ENCODE results near the gene DLAT.
"Not testable (repeated sequence)": the region's sequence is repeated elsewhere in the genome, so short reads cannot be mapped to it uniquely, and the experiment has no call there.

DLAT gene

DNA sequence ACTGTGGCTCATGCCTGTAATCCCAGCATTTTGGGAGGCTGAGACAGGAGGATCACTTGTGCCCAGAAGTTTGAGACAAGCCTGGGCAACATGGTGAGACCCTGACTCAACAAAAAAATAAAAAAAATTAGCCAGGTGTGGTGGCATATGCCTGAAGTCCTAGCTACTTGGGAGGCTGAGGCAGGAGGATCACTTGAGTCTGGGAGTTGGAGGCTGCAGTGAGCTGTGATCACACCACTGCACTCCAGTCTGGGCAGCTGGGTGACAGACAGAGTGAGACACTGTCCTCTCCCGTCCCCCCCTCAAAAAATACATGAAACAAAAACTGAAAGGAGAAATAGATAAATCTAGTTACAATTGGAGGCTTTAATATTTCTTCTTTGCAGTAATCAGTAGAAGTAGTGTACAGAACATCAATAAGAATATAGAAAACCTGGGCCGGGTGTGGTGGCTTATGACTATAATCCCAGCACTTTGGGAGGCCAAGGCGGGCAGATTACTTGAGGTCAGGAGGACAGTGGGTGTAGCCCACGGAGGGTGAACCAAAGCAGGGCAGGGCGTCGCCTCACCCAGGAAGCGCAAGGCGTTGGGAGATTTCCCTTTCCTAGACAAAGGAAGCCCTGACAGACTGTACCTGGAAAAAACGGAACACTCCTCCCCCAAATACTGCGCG, 19.6 kb upstream of the DLAT start:
- no peak for DNase-seq (ENCODE audit: low read depth in 2 of 2)

DNA sequence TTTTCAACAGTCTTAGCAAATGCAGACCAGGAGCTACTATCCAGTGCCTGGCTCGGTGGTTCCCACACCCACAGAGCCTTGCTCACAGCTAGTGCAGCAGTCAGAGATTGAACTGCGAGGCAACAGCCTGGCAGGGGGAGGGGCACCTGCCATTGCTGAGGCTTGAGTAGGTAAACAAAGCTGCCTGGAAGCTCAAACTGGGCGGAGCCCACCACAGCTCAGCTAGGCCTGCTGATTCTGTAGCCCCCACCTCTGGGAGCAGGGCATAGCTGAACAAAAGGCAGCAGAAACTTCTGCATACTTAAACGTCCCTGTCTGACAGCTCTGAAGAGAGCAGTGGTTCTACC, 19.1 kb upstream of the DLAT start:
- DNase-seq (ENCODE audit: low read depth in 2 of 2): not testable (repeated sequence)

DNA sequence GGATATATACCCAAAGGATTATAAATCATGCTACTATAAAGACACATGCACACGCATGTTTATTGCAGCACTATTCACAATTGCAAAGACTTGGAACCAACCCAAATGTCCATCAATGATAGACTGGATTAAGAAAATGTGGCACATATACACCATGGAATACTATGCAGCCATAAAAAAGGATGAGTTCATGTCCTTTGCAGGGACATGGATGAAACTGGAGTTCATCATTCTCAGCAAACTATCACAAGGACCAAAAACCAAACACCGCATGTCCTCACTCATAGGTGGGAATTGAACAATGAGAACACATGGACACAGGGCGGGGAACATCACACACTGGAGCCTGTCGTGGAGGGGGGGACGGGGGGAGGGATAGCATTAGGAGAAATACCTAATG, 13.8 kb upstream of the DLAT start:
- not testable (repeated sequence) for DNase-seq (ENCODE audit: low read depth in 2 of 2)

DNA sequence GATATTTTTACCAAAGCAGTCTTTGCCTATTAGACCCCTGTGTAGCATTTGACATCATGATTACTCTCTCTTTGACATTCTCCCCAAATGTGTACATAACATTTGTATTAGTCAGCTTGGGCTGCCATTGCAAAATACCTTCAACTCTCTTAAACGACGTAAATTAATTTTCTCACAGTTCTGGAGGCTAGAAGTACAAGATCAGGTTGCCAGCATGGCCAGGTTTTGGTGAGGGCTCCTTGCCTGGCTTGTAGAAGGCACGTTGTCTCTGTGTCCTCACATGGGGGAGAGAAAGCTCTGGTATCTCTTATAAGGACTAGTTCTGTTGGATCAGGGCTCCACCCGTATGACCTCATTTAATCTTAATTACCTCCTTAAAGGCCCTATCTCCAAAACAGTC, 12.3 kb upstream of the DLAT start:
- no peak for DNase-seq (ENCODE audit: low read depth in 2 of 2)

DNA sequence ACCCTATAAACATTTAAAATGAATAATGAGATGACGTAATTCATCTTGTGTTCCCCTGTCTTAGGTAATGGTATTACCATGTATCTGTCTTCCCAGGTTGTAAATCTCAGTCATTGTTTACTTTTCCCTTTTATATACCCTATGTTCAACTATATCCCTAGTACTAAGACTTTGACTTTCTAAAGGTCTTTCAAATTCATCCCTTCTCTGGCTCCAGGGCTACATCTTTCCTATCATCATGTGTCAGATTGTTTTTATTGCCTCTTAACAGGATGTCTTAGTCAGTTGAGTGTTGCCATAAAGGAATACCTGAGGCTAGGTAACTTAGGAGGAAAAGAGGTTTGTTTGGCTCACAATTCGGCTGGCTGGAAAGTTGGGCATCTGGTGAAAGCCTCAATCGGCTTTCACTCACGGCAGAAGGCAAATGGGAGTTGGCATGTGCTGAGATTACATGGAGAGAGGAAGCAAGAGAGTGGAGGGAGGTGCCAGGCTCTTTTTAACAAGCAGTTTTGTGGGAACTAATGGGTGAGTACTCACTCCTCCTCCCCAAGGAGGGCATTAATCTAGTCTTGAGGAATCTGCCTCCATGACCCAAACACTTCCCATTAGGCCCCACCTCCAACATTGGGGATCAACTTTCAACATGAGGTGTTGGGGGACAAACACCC, 11.6 kb upstream of the DLAT start:
- no peak for DNase-seq (ENCODE audit: low read depth in 2 of 2)

DNA sequence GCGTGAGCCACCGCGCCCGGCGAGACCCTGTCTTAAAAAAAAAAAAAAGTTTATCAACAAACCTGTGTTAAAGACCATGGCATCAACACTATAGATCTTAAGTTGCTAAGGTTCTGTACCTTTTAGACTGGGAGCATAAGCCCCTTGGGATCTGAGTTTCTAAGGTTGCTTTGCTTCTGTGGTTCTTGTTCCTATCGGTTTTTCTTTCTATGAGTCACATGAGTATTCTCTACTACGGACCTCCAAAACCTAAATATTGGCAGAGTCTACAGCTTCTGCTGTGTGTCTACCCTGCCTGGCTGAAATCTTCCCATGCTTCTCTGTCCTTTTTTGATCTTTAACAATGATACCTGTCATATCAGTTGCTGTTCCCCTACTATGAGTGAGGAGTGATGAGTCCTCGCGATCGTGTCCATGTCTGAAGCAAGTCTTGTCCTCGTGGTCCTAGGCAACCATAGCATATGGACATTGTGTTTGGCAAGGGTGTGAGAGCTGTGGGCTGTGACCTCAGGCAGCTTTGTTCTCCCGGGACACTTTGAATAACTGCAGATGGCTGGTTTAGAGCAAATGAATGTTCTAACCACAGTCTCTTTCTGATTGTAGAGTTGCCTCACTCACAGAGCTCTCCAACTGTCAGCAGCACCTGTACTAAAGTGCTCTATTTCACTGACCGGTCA, 9.0 kb upstream of the DLAT start:
- DNase-seq (ENCODE audit: low read depth in 2 of 2): no peak

DNA sequence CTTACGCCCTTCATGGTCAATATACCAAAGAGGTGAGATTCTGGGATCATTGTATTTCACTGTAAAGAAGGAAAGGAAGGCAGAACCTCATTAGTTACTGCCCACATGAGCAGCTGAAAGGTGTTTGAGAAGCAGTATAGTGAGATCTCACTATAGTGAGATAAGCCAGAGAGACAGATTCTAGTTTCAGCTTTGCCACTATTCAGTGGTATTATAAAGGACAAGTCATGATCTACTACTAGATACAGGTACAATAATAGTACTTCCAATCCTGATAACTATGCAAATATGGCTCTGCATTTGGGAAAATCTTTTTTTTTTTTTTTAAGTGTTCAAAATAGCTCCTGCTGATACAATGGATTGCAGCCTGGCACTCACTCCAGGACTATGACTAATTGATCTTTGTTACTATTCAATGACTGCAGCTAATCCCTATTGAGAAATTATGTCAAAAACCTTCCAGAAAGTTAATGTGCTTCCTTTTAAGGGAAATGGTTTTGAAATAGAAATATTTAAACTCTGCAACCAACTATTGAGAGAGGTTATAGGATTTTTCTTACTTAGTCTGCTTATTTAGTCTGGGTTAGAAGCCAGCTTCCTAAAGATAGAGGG, 8.3 kb upstream of the DLAT start:
- no peak for DNase-seq (ENCODE audit: low read depth in 2 of 2)

DNA sequence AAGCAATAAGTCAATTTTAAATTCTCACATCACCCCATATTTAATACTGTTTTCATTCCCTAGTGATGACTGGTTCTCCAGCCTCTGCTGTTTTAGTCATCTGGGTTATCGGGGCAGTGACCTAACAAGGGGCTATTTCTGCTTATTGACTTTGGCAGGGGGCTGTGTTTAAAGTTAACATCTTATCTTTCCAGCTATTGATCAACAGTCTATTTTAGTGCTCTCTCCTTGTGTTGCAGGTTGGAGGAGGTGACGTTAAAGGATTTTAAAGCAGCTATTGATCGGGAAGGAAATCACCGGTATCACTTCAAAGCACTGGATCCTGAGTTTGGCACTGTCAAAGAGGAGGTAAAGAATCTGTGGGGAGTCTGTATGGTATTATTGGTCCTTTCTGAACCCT, 7.7 kb upstream of the DLAT start:
- no peak for DNase-seq (ENCODE audit: low read depth in 2 of 2)

DNA sequence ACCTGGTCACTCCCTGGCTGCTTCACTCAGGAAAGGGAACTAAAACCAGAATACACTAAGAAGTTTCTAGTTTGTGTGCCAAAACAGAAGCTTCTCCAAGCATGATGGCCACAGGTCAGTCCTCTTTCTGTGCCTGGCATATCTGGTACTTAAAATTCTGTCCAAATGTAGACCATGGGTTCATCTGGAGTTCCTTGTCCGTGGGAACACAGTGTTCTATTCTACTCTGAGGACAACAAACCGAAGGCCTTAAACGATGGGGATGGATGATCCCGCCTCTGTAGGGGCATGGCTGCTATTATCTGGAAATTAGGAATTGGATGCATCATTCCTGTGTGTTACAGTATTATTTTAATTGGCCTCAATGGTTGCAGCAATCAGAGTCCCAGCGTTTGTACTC, 6.1 kb upstream of the DLAT start:
- no peak for DNase-seq (ENCODE audit: low read depth in 2 of 2)

DNA sequence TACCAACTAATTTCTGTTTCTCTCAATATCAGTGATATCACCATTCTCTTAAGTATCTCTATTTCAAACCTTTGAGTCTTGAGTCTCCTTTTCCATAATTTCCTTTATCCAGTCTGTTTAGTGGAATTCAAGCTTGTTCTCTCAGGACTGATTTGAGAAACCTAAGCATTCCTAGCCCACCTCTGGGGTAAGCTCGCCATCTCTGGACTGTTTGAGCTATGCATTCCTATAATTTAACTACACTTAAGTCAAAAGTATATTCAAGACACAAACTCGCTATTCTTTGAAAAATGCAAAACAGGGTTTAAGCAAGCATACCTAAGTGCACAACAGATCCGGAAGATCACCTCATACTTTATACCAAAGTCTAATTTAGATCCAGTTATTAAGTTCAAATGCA, 2.1 kb upstream of the DLAT start:
- DNase-seq (ENCODE audit: low read depth in 2 of 2): no peak

DNA sequence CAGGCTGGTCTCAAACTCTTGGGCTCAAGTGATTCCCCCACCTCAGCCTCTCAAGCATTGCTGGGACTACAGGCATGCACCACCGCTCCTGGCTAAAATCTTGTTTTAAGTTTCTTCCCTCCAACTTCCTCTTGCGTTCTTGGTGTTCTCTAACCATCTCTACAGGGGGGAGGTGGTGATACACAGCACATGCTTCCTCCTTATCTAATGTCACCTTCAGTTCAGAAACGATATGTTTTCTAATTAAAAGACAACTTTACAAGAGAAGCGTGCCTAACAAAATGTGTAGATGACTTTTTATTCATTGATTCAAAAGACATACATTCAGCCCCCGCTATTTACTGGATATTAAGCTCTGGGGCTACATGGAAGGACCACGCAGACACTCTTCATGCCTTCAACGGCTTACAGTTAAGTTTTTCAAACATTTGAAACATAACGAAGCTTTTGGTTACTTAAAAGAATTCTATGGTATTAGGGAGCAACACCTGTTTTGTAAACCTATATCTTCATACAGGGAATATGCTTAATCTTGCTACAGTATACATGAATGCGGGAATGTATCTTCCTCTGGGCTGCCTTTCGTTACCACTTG, 933 bp upstream of the DLAT start:
- DNase-seq (ENCODE audit: low read depth in 2 of 2): no peak

DNA sequence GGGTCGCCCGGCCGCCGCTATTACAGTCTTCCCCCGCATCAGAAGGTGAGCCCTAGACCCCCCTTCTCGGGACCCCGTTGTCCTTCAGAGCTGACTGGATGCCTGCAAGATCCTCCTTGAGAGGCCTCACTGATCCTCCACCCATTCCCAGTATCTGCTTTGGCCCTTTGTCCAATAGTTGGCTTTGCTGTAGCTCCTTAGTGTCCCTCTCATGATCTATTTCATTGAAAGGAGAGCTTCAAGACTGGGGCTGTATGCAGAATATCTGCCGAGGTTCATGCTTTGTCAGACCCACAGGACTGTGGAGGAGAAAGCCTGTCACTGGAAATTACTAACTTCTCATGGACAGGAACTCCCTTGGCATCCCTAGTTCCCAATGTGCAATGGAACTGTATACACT, 499 bp downstream of the DLAT start:
- no peak for DNase-seq (ENCODE audit: low read depth in 2 of 2)

DNA sequence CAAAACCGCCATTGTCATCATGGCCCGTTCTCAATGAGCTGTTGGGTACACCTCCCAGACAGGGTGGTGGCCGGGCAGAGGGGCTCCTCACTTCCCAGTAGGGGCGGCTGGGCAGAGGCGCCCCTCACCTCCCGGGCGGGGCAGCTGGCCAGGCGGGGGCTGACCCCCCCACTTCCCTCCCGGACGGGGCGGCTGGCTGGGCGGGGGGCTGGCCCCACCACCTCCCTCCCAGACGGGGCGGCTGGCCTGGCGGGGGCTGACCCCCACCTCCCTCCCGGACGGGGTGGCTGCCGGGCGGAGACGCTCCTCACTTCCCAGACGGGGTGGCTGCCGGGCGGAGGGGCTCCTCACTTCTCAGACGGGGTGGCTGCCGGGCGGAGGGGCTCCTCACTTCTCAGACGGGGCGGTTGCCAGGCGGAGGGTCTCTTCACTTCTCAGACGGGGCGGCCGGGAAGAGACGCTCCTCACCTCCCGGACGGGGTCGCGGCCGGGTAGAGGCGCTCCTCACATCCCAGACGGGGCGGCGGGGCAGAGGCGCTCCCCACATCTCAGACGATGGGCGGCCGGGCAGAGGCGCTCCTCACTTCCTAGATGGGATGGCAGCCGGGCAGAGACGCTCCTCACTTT, 1.7 kb downstream of the DLAT start:
- not testable (repeated sequence) for DNase-seq (ENCODE audit: low read depth in 2 of 2)

DNA sequence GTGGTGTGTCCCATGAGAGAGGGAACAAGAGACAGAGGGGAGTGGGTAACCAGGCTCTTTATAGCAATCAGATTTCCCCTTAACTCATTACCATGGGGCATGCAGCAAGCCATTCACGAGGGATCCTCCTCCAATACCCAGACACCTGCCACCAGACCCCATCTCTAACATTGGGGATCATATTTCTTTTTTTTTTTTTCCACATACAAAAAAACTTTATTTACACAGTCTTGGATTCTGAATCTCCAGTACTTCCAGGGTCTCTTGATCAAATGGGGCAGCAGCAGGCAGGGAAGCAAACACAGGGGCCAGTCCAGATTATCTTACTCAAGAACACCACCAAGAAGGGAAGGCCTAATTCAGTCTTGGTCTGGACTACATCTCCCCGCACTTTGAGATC, 4.3 kb downstream of the DLAT start:
- DNase-seq (ENCODE audit: low read depth in 2 of 2): no peak

DNA sequence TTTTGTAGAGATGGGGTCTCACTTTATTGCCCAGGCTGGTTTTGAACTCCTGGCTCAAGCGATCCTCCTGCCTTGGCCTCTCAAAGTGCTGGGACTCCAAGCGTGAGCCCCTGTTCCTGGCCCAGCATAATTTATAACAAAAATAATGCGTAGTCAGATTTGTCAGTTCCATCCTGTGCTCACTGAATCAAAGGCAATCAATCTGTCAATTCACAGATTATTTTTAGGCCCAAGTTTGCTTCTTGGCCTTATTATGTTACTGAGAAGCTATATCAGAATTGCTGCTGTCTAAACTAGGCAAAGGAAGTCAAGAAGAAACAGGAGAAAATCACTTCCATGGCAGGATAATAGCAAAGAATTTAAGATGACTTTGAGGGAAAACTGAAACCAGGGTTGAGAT, 8.7 kb downstream of the DLAT start:
- no peak for DNase-seq (ENCODE audit: low read depth in 2 of 2)

DNA sequence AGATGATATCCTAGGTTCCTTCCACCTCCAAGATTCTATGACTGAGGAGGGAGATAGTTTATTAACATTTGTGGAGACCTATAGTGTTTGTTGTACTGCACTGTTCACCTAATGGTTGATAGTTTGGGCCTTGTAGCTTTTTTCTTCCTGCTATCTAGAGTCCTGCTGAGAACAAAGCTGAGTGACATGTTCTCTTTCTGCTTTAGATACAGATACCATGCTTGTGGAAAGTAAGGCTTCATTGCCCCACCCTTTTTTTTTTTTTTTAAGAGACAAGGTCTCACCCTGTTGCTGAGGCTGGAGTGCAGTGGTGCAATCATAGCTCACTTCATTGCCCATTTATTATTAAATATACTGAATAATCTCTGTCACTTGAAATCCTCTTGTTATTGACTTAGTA, 12.3 kb downstream of the DLAT start:
- no peak for DNase-seq (ENCODE audit: low read depth in 2 of 2)

DNA sequence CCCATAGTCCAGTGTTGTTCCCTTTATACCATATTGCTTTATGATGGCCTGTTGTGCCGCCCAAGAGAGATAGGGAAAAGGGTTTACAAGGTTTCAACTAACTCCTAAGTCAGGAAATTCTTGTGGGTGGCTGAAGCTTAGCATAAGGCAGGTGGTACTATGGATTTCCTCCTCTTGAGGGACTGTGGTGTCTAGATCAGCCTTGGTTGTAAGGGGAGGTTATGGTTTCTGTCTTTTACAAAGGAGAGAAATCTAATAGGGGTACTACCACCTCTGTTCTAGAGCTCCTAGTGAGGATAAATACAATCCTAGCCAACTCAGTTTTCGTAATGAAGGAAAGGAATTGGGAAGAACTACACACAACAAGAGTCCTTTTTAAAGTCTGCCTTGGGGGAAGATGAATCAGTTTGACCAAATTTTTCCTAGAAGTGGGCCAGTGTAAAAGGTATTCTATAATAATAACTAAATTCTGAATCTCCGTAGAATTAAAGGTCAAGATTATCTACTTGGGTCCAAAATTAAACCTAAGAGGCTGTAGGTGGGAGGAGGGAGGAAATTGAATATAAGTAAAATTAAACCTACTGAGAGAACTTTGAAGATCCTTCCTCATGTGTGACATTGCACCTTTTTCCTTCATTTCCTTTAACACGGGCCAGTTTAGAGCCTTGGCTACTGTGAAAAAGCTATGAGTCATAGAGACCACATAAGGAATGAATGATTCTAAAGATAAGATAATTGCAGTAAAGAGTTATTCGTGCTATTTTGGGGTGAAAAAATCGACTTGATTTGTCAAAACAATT, 17.2 kb downstream of the DLAT start:
- no peak for DNase-seq (ENCODE audit: low read depth in 2 of 2)

DNA sequence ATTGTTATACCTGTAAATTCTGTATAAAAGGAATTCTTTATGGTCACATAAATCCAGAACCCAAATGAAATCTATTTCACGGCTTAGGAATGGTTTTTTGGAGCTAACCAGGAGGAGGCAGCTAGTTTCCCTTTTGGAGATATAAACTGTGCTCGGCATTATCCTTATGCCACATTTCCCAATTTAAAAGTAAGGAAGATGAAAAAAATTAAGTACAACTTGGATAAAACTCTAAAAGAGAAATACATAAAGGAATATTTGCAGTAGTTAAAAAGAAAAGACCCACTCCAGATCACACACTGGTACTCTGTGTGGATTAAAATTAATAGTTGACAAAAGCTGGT, 17.7 kb downstream of the DLAT start:
- no peak for DNase-seq (ENCODE audit: low read depth in 2 of 2)

DNA sequence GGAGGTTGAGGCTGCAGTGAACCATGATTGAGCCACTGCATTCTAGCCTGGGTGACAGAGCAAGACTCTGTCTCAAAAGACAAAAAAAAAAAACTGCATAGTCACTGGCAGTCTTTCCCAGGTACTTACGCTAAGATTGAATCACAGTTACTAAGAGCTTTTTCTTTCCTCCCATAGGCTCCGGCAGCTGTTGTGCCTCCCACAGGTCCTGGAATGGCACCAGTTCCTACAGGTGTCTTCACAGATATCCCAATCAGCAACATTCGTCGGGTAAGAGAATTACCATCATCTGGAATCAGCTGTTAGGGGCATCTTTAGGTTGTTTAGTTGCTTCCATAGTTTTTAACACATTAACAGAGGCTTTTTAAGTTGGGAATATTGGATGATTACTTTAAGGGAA, 19.8 kb downstream of the DLAT start:
- DNase-seq (ENCODE audit: low read depth in 2 of 2): no peak

DNA sequence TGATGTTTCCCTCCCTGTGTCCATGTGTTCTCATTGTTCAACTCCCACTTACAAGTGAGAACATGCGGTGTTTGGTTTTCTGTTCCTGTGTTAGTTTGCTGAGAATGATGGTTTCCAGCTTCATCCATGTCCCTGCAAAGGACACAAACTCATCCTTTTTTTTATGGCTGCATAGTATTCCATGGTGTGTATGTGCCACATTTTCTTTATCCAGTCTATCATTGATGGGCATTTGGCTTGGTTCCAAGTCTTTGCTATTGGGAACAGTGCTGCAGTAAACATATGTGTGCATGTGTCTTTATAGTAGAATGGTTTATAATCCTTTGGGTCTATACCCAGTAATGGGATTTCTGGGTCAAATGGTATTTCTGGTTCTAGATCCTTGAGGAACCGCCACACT, 21.4 kb downstream of the DLAT start:
- DNase-seq (ENCODE audit: low read depth in 2 of 2): not testable (repeated sequence)

DNA sequence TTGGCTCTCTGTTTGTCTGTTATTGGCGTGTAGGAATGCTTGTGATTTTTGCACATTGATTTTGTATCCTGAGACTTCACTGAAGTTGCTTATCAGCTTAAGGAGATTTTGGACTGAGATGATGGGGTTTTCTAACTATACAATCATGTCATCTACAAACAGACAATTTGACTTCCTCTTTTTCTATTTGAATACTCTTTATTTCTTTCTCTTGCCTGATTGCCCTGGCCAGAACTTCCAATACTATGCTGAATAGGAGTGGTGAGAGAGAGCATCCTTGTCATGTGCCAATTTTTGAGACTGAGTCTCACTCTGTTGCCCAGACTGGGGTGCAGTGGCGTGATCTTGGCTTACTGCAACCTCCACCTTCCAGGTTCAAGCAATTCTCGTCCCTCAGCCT, 23.0 kb downstream of the DLAT start:
- DNase-seq (ENCODE audit: low read depth in 2 of 2): not testable (repeated sequence)

Data from stimulated activated CD4-positive, alpha-beta T cell treated with anti-CD3 and anti-CD28 coated beads, Interleukin-12 subunit alpha, Interleukin-12 subunit beta, amount 100 ng/mL, for 24 hours (primary cell).